ENCODE results near the gene CRYBA4. TPM values are rescaled to one million over a fixed set of nuclear protein-coding genes. Genes with fewer than 3 reads are reported as not detected.

CRYBA4 gene
- total RNA-seq, 1 donor: not detected

DNA sequence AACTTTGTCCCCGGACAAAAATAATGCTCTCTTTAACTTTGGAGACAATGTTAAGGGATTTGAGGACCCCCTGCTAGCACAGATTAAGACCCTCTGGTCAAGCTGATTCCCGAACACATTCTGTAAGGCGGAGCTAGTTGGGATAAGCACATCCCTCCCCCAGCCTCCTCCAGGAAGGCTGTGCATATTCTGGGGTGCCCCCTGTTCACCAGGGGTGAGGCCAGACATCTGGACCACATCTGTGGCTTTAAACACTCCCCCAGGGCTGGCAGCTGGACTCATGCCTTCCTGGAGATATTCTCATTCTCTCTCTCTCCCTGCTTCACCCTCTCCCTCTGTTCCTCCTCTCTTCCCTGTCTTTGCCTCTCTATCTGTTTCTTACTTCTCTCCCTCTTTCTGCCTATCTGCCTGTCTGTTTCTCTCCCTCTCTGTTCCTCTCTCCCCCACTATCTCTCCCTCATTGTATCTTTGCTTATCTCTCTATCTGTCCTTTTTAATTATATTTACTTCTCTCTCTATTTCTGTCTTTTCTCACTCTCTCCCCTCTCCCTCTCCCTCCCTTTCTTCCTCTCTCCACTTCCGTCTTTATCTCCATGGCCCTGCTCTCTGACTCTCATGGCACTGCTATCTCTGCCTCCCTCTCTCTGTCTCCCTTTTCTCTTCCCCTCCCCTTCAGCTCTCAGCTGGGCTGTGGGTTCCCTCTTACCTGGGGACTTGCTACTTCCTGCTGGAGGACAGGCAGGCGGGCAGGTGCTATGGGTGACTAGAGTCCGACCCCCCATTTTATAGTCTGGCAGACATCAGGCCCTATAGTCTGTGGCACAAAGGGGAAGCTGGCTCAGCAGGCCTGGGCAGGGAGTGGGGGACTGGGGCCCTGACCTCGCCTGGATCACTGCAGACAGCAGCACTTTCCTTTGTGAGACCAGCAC lies 4.2 kb upstream of the CRYBA4 start, which contains the start of gene CRYBB1:
CRYBB1 (minus strand) TSS at position 757 of the 929 bp plus-strand sequence. CDS start 1,708 bp downstream, outside the sequence.
- TF ChIP-seq, protein P1, sequence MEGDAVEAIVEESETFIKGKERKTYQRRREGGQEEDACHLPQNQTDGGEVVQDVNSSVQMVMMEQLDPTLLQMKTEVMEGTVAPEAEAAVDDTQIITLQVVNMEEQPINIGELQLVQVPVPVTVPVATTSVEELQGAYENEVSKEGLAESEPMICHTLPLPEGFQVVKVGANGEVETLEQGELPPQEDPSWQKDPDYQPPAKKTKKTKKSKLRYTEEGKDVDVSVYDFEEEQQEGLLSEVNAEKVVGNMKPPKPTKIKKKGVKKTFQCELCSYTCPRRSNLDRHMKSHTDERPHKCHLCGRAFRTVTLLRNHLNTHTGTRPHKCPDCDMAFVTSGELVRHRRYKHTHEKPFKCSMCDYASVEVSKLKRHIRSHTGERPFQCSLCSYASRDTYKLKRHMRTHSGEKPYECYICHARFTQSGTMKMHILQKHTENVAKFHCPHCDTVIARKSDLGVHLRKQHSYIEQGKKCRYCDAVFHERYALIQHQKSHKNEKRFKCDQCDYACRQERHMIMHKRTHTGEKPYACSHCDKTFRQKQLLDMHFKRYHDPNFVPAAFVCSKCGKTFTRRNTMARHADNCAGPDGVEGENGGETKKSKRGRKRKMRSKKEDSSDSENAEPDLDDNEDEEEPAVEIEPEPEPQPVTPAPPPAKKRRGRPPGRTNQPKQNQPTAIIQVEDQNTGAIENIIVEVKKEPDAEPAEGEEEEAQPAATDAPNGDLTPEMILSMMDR (IDR thresholded peaks at IDR 0.05; ENCODE audit: extremely low read depth, low read depth, low read length): no peak

DNA sequence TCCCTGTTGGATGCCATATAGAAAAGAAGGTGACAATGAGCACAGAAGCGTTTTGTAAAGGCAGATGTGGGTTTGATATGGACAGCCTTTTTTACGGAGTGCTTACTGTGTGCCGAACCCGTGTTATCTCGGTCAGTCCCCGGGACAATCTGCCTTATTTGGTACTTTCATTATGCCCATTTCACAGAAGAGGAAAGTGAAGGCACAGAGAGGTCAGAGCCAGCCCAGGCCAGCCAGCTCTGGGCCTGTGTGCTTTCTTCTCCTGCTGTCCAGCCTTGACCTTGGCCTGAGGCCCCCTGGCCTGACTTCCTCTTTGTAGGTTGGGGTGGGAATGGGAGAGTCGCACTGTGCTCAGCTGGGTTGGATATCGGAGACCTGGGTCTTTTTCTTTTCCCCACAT lies 3.3 kb upstream of the CRYBA4 start:
- Histone ChIP-seq H3K36me3 (ENCODE audit: insufficient read depth, low read length) (no peaks in the 10 kb centered on the region), H3K4me2 (ENCODE audit: insufficient read depth, low read length) (no peak overlapping the region), H3K79me2 (ENCODE audit: insufficient read depth, low read length) (no peaks in the 10 kb centered on the region), H3K9me3 (ENCODE audit: low read depth, low read length) (no peaks in the 10 kb centered on the region), H2AFZ (ENCODE audit: low read length) (no peak overlapping the region), H3K27ac (ENCODE audit: low read depth, low read length) (no peak overlapping the region), H3K4me3 (ENCODE audit: insufficient read depth, low read length) (no peak overlapping the region), H3K27me3 (ENCODE audit: insufficient read depth, low read length) (peaks cover 3% of the 10 kb centered on the region), H4K20me1 (ENCODE audit: insufficient read depth, low read length) (no peaks in the 10 kb centered on the region), H3K4me1 (ENCODE audit: insufficient read depth, low read length) (no peaks in the 10 kb centered on the region)
- TF ChIP-seq, protein P1 (IDR thresholded peaks at IDR 0.05; ENCODE audit: extremely low read depth, low read depth, low read length): no peak
- no peak for DNase-seq (ENCODE audit: insufficient read length, low spot score, missing footprints)

More for the DNA sequence above, 4.2 kb upstream of the CRYBA4 start, which contains the start of gene CRYBB1:
- peak; percentile 68 for DNase-seq (ENCODE audit: insufficient read length, low spot score, missing footprints)
- Histone ChIP-seq H3K4me2 (ENCODE audit: insufficient read depth, low read length) (no peak within 1 kb of the TSS), H3K4me1 (ENCODE audit: insufficient read depth, low read length) (no peaks in the 10 kb centered on the region), H3K27me3 (ENCODE audit: insufficient read depth, low read length) (peaks cover 9% of the 10 kb centered on the region), H3K79me2 (ENCODE audit: insufficient read depth, low read length) (no peaks in the 10 kb centered on the region), H4K20me1 (ENCODE audit: insufficient read depth, low read length) (no peaks in the 10 kb centered on the region), H3K4me3 (ENCODE audit: insufficient read depth, low read length) (no peak within 1 kb of the TSS), H2AFZ (ENCODE audit: low read length) (peak within 1 kb of the TSS; percentile 20), H3K36me3 (ENCODE audit: insufficient read depth, low read length) (no peaks in the 10 kb centered on the region), H3K27ac (ENCODE audit: low read depth, low read length) (no peak within 1 kb of the TSS), H3K9me3 (ENCODE audit: low read depth, low read length) (no peaks in the 10 kb centered on the region)

DNA sequence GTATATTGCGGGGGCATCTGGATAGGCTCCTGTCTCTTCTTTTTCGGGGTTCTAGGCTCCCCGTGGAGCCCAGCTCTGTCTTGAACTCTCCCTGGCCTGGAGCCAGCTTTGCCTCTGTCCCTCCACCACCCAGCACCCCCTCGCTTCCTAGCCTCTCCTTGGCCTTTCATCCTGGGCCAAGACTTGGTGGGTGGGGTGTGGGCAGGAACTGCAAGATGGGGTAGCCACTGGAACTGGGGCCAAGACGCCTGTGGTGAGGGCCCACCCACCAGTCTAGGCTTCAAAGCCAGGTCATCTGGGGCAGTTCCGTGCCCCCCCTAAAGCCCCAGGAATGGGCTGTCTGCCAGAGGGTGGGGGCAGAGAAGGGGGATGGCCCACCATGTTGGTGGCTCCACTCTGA lies 2.3 kb upstream of the CRYBA4 start:
- peaks cover 4% of the 10 kb centered on the region for H3K27me3 ChIP-seq (ENCODE audit: insufficient read depth, low read length)
- H3K9me3 ChIP-seq (ENCODE audit: low read depth, low read length): no peaks in the 10 kb centered on the region
- no peak overlapping the region for H3K4me2 ChIP-seq (ENCODE audit: insufficient read depth, low read length)
- TF ChIP-seq, protein P1 (IDR thresholded peaks at IDR 0.05; ENCODE audit: extremely low read depth, low read depth, low read length): no peak
- DNase-seq (ENCODE audit: insufficient read length, low spot score, missing footprints): no peak
- H3K79me2 ChIP-seq (ENCODE audit: insufficient read depth, low read length): no peaks in the 10 kb centered on the region
- H2AFZ ChIP-seq (ENCODE audit: low read length): no peak overlapping the region
- H3K4me3 ChIP-seq (ENCODE audit: insufficient read depth, low read length): no peak overlapping the region
- no peaks in the 10 kb centered on the region for H3K4me1 ChIP-seq (ENCODE audit: insufficient read depth, low read length)
- H3K36me3 ChIP-seq (ENCODE audit: insufficient read depth, low read length): no peaks in the 10 kb centered on the region
- H4K20me1 ChIP-seq (ENCODE audit: insufficient read depth, low read length): no peaks in the 10 kb centered on the region
- H3K27ac ChIP-seq (ENCODE audit: low read depth, low read length): no peak overlapping the region

DNA sequence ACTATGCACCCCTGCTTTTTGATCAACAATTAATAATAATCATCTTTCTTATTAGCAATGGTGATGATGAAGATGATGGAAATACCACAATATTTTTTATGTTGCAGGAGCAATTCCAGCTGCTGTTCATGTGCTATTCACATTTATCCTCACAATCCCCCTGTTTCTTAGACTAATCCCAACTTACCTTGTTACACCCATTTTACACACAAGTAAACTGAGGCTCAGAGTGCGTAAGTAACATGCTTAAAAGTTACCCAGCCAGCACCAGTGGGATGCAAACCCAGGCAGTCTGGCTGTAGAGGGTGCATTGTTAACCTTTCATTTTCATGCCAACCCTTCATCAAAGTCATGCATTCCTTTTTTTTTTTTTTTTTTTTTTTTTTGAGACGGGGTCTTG lies 1.6 kb upstream of the CRYBA4 start:
- DNase-seq (ENCODE audit: insufficient read length, low spot score, missing footprints): no peak
- H3K27ac ChIP-seq (ENCODE audit: low read depth, low read length): no peak overlapping the region
- no peaks in the 10 kb centered on the region for H3K9me3 ChIP-seq (ENCODE audit: low read depth, low read length)
- no peaks in the 10 kb centered on the region for H3K79me2 ChIP-seq (ENCODE audit: insufficient read depth, low read length)
- H4K20me1 ChIP-seq (ENCODE audit: insufficient read depth, low read length): no peaks in the 10 kb centered on the region
- H3K4me2 ChIP-seq (ENCODE audit: insufficient read depth, low read length): no peak overlapping the region
- H3K27me3 ChIP-seq (ENCODE audit: insufficient read depth, low read length): peaks cover 8% of the 10 kb centered on the region
- no peak overlapping the region for H3K4me3 ChIP-seq (ENCODE audit: insufficient read depth, low read length)
- H3K4me1 ChIP-seq (ENCODE audit: insufficient read depth, low read length): no peaks in the 10 kb centered on the region
- H2AFZ ChIP-seq (ENCODE audit: low read length): no peak overlapping the region
- no peaks in the 10 kb centered on the region for H3K36me3 ChIP-seq (ENCODE audit: insufficient read depth, low read length)
- TF ChIP-seq, protein P1 (IDR thresholded peaks at IDR 0.05; ENCODE audit: extremely low read depth, low read depth, low read length): no peak
